ENCODE measurements around the gene ALDH4A1.

The ALDH4A1 gene

GRCh38 chr1:18920931-18921330, 18.6 kb upstream of the ALDH4A1 start:
- DNase-seq = no peak

GRCh38 chr1:18919956-18920355, 17.6 kb upstream of the ALDH4A1 start:
- no peak for DNase-seq

- DNase-seq = no peak
Observed at GRCh38 chr1:18919197-18919905, 17.0 kb upstream of the ALDH4A1 start.

- no peak for DNase-seq
Observed at GRCh38 chr1:18918417-18918816, 16.1 kb upstream of the ALDH4A1 start.

- DNase-seq = no peak
Observed at GRCh38 chr1:18917071-18917799, 14.9 kb upstream of the ALDH4A1 start.

- no peak for DNase-seq
Observed at GRCh38 chr1:18915341-18915740, 13.0 kb upstream of the ALDH4A1 start.

- DNase-seq = peak; percentile 84 to 86
Observed at GRCh38 chr1:18913065-18913835, 10.9 kb upstream of the ALDH4A1 start.

- DNase-seq = no peak
Observed at GRCh38 chr1:18912550-18912949, 10.2 kb upstream of the ALDH4A1 start.

- DNase-seq = peak; percentile 39
Observed at GRCh38 chr1:18908911-18909771, 6.8 kb upstream of the ALDH4A1 start.

GRCh38 chr1:18907917-18908845, 5.8 kb upstream of the ALDH4A1 start:
- no peak for DNase-seq

GRCh38 chr1:18907021-18907916, 4.9 kb upstream of the ALDH4A1 start:
- DNase-seq = peak; percentile 41 to 68

GRCh38 chr1:18903291-18903756, 969 bp upstream of the ALDH4A1 start:
- no peak for DNase-seq

GRCh38 chr1:18901952-18902522, 318 bp downstream of the ALDH4A1 start:
- DNase-seq = peak; percentile 26 to 33

GRCh38 chr1:18901147-18901951, 1.0 kb downstream of the ALDH4A1 start:
- DNase-seq = no peak

GRCh38 chr1:18900303-18900841, 2.0 kb downstream of the ALDH4A1 start:
- no peak for DNase-seq

- no peak for DNase-seq
Observed at GRCh38 chr1:18899363-18900049, 2.8 kb downstream of the ALDH4A1 start.

GRCh38 chr1:18898567-18898966, 3.8 kb downstream of the ALDH4A1 start:
- no peak for DNase-seq

- no peak for DNase-seq
Observed at GRCh38 chr1:18895317-18895716, 7.0 kb downstream of the ALDH4A1 start.

All from stimulated activated CD4-positive, alpha-beta T cell treated with anti-CD3 and anti-CD28 coated beads, Interleukin-2, amount 100 ng/mL, for 24 hours (primary cell).